Measurements from ENCODE around the gene RAP1GDS1.

DNA sequence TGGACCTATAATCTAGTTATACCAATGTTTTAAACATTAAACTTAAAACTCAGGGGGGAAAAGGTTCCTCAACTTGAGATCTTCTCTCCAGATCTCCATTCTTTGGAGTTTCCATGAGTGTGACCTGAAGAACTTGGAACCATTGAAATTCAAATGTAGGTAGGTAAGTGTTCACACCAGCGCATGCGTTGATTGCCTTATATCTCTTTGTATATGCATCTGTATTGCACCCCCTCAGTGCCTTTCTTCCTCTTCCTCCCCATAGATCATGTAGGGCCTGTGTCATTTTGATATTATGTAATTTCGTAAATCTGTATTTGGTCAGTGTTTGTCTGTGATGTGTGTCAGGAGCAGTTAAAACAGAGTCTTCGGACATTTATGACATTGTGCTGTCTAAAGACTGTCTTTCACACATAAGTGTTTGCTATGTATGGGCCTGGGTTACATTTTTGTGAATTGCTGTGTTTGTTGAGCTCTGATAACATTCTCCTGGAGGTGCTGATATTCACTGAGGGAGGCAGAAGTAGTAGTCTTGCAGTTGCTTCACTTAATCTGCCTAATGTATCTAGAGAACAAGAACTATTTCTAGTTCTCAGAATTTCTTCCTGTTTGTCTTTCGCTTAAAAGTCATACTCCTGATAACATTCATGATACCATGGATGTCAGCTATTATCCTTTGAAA lies 126.3 kb downstream of the RAP1GDS1 start:
- TF ChIP-seq, protein P1, sequence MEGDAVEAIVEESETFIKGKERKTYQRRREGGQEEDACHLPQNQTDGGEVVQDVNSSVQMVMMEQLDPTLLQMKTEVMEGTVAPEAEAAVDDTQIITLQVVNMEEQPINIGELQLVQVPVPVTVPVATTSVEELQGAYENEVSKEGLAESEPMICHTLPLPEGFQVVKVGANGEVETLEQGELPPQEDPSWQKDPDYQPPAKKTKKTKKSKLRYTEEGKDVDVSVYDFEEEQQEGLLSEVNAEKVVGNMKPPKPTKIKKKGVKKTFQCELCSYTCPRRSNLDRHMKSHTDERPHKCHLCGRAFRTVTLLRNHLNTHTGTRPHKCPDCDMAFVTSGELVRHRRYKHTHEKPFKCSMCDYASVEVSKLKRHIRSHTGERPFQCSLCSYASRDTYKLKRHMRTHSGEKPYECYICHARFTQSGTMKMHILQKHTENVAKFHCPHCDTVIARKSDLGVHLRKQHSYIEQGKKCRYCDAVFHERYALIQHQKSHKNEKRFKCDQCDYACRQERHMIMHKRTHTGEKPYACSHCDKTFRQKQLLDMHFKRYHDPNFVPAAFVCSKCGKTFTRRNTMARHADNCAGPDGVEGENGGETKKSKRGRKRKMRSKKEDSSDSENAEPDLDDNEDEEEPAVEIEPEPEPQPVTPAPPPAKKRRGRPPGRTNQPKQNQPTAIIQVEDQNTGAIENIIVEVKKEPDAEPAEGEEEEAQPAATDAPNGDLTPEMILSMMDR (IDR thresholded peaks at IDR 0.05): no peak
- TF ChIP-seq POLR2A (IDR thresholded peaks at IDR 0.05): no peak

All from Peyer's patch (tissue), 4 donors.